Measurements from ENCODE around the gene DOK7. TPM values are rescaled to one million over a fixed set of nuclear protein-coding genes. Genes with fewer than 3 reads are reported as not detected.

The DOK7 gene
- polyA plus RNA-seq, 4 donors = 0.28 to 7.5 (median 0.81) TPM; not detected in 1

DNA sequence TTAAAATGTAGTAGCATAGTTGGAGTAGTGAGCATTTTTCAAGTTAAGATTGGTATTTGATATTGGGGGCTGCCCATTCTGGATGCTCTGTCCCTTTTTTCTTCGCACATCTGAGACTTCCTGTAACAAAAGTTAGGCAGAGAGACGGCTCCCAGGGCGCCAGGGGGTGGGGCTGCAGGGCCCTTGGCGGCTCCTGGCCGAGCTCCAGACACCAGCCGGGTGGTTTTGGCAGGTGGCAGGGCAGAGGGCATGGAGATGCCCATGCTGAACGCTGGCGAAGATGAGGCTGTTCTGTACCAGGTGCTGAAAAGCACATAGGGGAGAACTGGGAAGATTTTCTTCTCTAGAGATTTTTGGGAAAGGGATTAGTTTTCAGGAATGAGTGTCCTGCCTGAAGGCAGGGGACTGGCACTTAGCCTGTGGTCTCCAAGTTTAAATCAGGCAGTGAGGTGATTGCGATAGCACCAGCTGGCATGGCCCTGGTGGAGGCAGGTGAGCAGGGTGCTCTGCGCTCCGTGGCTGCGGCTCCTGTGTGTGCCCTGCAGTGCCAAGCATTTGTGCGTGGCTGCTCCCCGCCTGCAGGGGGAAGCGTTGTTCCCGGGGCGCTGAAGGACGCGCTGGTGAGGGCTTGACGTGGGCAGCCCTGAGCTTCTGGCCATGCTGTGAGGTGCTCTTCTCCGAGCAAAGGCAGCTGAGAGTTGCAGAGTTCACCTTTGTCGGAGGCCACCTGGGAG, 44.9 kb upstream of the DOK7 start:
- 77 to 82% (median 78%) methylated on average over 22 of the region's 22 CpGs for WGBS, 3 donors
- no peak for FAIRE-seq
- DNase-seq = no peak
- Histone ChIP-seq H3K9me3 (ENCODE audit: control insufficient read depth in 2 of 2, insufficient read depth in 1 of 2, low read depth in 1 of 2, low read length in 1 of 2) (no peaks in the 10 kb centered on the region), H3K27ac (ENCODE audit: low read depth in 1 of 3, low read length in 2 of 3) (no peak overlapping the region), H3K36me3 (ENCODE audit: control insufficient read depth in 3 of 3, insufficient read depth in 2 of 3, low read depth in 1 of 3, low read length in 3 of 3) (peaks cover 0 to 82% (median 7%) of the 10 kb centered on the region in 3 donors), H3K4me3 (ENCODE audit: low read depth in 1 of 3, low read length in 3 of 3) (no peak overlapping the region), H3K27me3 (ENCODE audit: control insufficient read depth in 3 of 3, insufficient read depth in 3 of 3, low read length in 3 of 3) (no peaks in the 10 kb centered on the region), H3K4me1 (ENCODE audit: control insufficient read depth in 3 of 3, insufficient read depth in 2 of 3, low read depth in 1 of 3, low read length in 2 of 3) (no peaks in the 10 kb centered on the region)

GRCh38 chr4:3419836-3420605, 43.1 kb upstream of the DOK7 start:
- Histone ChIP-seq H3K9me3 (ENCODE audit: control insufficient read depth in 2 of 2, insufficient read depth in 1 of 2, low read depth in 1 of 2, low read length in 1 of 2) (no peaks in the 10 kb centered on the region), H3K4me3 (ENCODE audit: low read depth in 1 of 3, low read length in 3 of 3) (no peak overlapping the region), H3K27ac (ENCODE audit: low read depth in 1 of 3, low read length in 2 of 3) (no peak overlapping the region), H3K36me3 (ENCODE audit: control insufficient read depth in 3 of 3, insufficient read depth in 2 of 3, low read depth in 1 of 3, low read length in 3 of 3) (peaks cover 0 to 91% (median 7%) of the 10 kb centered on the region in 3 donors), H3K4me1 (ENCODE audit: control insufficient read depth in 3 of 3, insufficient read depth in 2 of 3, low read depth in 1 of 3, low read length in 2 of 3) (no peaks in the 10 kb centered on the region), H3K27me3 (ENCODE audit: control insufficient read depth in 3 of 3, insufficient read depth in 3 of 3, low read length in 3 of 3) (no peaks in the 10 kb centered on the region)
- 83 to 90% (median 87%) methylated on average over 15 of the region's 15 CpGs for WGBS, 3 donors
- FAIRE-seq = no peak
- no peak for DNase-seq

- Histone ChIP-seq H3K4me3 (ENCODE audit: low read depth in 1 of 3, low read length in 3 of 3) (no peak overlapping the region), H3K9me3 (ENCODE audit: control insufficient read depth in 2 of 2, insufficient read depth in 1 of 2, low read depth in 1 of 2, low read length in 1 of 2) (no peaks in the 10 kb centered on the region), H3K36me3 (ENCODE audit: control insufficient read depth in 3 of 3, insufficient read depth in 2 of 3, low read depth in 1 of 3, low read length in 3 of 3) (peaks cover 0 to 90% (median 7%) of the 10 kb centered on the region in 3 donors), H3K4me1 (ENCODE audit: control insufficient read depth in 3 of 3, insufficient read depth in 2 of 3, low read depth in 1 of 3, low read length in 2 of 3) (no peaks in the 10 kb centered on the region), H3K27me3 (ENCODE audit: control insufficient read depth in 3 of 3, insufficient read depth in 3 of 3, low read length in 3 of 3) (no peaks in the 10 kb centered on the region), H3K27ac (ENCODE audit: low read depth in 1 of 3, low read length in 2 of 3) (no peak overlapping the region)
- WGBS, 3 donors = 86 to 88% (median 86%) methylated on average over 12 of the region's 12 CpGs
- no peak for DNase-seq
- no peak for FAIRE-seq
These were observed 42.5 kb upstream of the DOK7 start for GRCh38 chr4:3420606-3420955.

- H3K27me3 ChIP-seq (ENCODE audit: control insufficient read depth in 3 of 3, insufficient read depth in 3 of 3, low read length in 3 of 3) = no peaks in the 10 kb centered on the region
- WGBS, 3 donors = 89 to 94% (median 91%) methylated on average over 10 of the region's 10 CpGs
- no peak overlapping the region for H3K27ac ChIP-seq (ENCODE audit: low read depth in 1 of 3, low read length in 2 of 3)
- H3K4me3 ChIP-seq (ENCODE audit: low read depth in 1 of 3, low read length in 3 of 3) = no peak overlapping the region
- no peaks in the 10 kb centered on the region for H3K4me1 ChIP-seq (ENCODE audit: control insufficient read depth in 3 of 3, insufficient read depth in 2 of 3, low read depth in 1 of 3, low read length in 2 of 3)
- no peak for DNase-seq
- H3K36me3 ChIP-seq (ENCODE audit: control insufficient read depth in 3 of 3, insufficient read depth in 2 of 3, low read depth in 1 of 3, low read length in 3 of 3) = peaks cover 0 to 86% (median 7%) of the 10 kb centered on the region in 3 donors
- H3K9me3 ChIP-seq (ENCODE audit: control insufficient read depth in 2 of 2, insufficient read depth in 1 of 2, low read depth in 1 of 2, low read length in 1 of 2) = no peaks in the 10 kb centered on the region
- no peak for FAIRE-seq
These were observed 42.1 kb upstream of the DOK7 start for GRCh38 chr4:3420956-3421355.

DNA sequence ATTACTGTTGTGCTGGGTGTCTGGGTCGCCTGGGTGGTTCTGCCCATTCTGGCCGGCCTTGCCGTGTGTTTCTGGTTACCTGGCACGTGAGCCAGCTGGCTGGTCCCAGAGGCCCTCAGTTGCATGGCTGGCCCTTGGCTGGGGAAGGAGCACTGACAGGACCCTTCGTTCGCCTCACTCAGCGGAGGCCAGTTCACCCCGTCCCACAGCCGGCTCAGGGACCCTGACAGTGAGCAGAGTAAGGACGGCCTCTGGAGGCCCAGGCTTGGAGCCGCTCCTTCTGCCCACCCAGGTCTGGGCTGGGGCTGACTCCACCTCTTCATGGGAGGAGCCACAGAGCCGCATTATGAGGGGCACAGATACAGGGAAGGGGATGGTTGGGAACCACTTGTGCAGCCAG, 41.6 kb upstream of the DOK7 start:
- Histone ChIP-seq H3K36me3 (ENCODE audit: control insufficient read depth in 3 of 3, insufficient read depth in 2 of 3, low read depth in 1 of 3, low read length in 3 of 3) (peaks cover 0 to 84% (median 7%) of the 10 kb centered on the region in 3 donors), H3K9me3 (ENCODE audit: control insufficient read depth in 2 of 2, insufficient read depth in 1 of 2, low read depth in 1 of 2, low read length in 1 of 2) (no peaks in the 10 kb centered on the region), H3K4me3 (ENCODE audit: low read depth in 1 of 3, low read length in 3 of 3) (no peak overlapping the region), H3K4me1 (ENCODE audit: control insufficient read depth in 3 of 3, insufficient read depth in 2 of 3, low read depth in 1 of 3, low read length in 2 of 3) (no peaks in the 10 kb centered on the region), H3K27me3 (ENCODE audit: control insufficient read depth in 3 of 3, insufficient read depth in 3 of 3, low read length in 3 of 3) (no peaks in the 10 kb centered on the region), H3K27ac (ENCODE audit: low read depth in 1 of 3, low read length in 2 of 3) (no peak overlapping the region)
- FAIRE-seq (no peak), DNase-seq (no peak)
- WGBS, 3 donors = 82 to 91% (median 85%) methylated on average over 12 of the region's 12 CpGs

DNA sequence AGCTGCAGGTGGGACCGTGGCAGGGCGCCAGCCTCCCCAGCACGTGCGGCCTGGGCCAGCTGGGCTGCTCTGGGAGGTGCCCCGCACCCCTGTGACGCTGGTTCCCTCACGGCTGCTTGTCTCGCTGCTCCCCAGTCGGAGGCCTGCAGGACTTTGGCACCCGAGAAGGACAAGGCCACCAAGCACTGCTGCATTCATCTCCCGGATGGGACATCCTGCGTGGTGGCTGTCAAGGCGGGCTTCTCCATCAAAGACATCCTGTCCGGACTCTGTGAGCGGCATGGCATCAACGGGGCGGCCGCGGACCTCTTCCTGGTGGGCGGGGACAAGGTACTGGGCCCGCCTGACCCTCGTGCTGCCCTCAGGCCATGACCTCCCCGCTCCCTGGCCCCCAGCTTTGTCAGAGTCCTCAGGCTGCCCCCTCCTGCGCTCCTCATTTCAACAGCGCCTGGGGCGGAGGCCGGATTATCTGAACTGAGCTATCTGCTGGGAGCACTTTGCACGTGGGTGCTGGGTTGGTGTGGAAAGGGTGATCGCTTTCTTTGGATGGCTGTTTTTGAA, 40.8 kb upstream of the DOK7 start:
- H3K27ac ChIP-seq (ENCODE audit: low read depth in 1 of 3, low read length in 2 of 3) = no peak overlapping the region
- DNase-seq (no peak), FAIRE-seq (no peak)
- H3K27me3 ChIP-seq (ENCODE audit: control insufficient read depth in 3 of 3, insufficient read depth in 3 of 3, low read length in 3 of 3) = no peaks in the 10 kb centered on the region
- WGBS, 3 donors = 86 to 90% (median 89%) methylated on average over 29 of the region's 29 CpGs
- no peaks in the 10 kb centered on the region for H3K9me3 ChIP-seq (ENCODE audit: control insufficient read depth in 2 of 2, insufficient read depth in 1 of 2, low read depth in 1 of 2, low read length in 1 of 2)
- peaks cover 0 to 85% (median 6%) of the 10 kb centered on the region in 3 donors for H3K36me3 ChIP-seq (ENCODE audit: control insufficient read depth in 3 of 3, insufficient read depth in 2 of 3, low read depth in 1 of 3, low read length in 3 of 3)
- H3K4me1 ChIP-seq (ENCODE audit: control insufficient read depth in 3 of 3, insufficient read depth in 2 of 3, low read depth in 1 of 3, low read length in 2 of 3) = no peaks in the 10 kb centered on the region
- no peak overlapping the region for H3K4me3 ChIP-seq (ENCODE audit: low read depth in 1 of 3, low read length in 3 of 3)

DNA sequence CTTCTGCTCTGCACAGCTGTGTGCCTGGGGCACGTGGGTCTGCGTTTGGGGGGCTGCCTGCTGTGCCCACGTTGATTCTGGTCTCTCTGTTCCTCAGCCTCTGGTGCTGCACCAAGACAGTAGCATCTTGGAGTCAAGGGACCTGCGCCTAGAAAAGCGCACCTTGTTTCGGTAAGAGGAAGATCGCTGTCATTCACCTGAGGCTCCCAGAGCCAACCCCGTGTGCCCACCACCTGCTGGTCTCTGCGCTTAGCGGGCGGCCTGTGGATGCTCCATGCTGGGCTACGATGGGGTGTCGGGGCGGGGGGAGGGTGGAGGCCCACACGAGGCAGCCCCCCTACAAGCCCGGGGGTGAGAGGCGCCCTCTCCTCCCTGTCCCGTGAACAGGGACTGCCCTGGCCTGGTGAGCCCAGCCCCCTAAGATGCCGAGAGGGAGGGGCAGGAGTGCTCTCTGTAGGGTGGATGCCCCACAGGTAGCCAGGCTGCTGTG, 40.3 kb upstream of the DOK7 start:
- Histone ChIP-seq H3K27ac (ENCODE audit: low read depth in 1 of 3, low read length in 2 of 3) (no peak overlapping the region), H3K36me3 (ENCODE audit: control insufficient read depth in 3 of 3, insufficient read depth in 2 of 3, low read depth in 1 of 3, low read length in 3 of 3) (peaks cover 0 to 82% (median 4%) of the 10 kb centered on the region in 3 donors), H3K9me3 (ENCODE audit: control insufficient read depth in 2 of 2, insufficient read depth in 1 of 2, low read depth in 1 of 2, low read length in 1 of 2) (no peaks in the 10 kb centered on the region), H3K4me1 (ENCODE audit: control insufficient read depth in 3 of 3, insufficient read depth in 2 of 3, low read depth in 1 of 3, low read length in 2 of 3) (no peaks in the 10 kb centered on the region), H3K27me3 (ENCODE audit: control insufficient read depth in 3 of 3, insufficient read depth in 3 of 3, low read length in 3 of 3) (no peaks in the 10 kb centered on the region), H3K4me3 (ENCODE audit: low read depth in 1 of 3, low read length in 3 of 3) (no peak overlapping the region)
- FAIRE-seq (no peak), DNase-seq (no peak)
- WGBS, 3 donors = 91 to 94% (median 93%) methylated on average over 19 of the region's 19 CpGs

DNA sequence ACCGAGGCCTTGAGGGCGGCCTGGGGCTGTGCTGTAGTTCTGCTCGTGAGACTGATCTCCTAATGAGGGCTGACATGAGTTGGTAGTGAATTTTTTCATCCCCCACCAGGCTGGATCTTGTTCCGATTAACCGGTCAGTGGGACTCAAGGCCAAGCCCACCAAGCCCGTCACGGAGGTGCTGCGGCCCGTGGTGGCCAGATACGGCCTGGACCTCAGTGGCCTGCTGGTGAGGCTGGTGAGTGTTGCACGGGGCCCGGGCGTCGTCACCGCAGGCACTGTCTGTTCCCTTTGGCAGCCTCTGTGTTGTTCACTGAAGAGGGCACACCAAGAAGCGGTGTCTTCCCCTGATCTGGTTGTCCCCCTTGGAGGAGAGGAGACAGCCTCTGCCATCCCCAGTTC, 39.7 kb upstream of the DOK7 start:
- no peak overlapping the region for H3K4me3 ChIP-seq (ENCODE audit: low read depth in 1 of 3, low read length in 3 of 3)
- no peaks in the 10 kb centered on the region for H3K9me3 ChIP-seq (ENCODE audit: control insufficient read depth in 2 of 2, insufficient read depth in 1 of 2, low read depth in 1 of 2, low read length in 1 of 2)
- FAIRE-seq (no peak), DNase-seq (no peak)
- no peaks in the 10 kb centered on the region for H3K27me3 ChIP-seq (ENCODE audit: control insufficient read depth in 3 of 3, insufficient read depth in 3 of 3, low read length in 3 of 3)
- no peak overlapping the region for H3K27ac ChIP-seq (ENCODE audit: low read depth in 1 of 3, low read length in 2 of 3)
- 94 to 95% (median 95%) methylated on average over 16 of the region's 16 CpGs for WGBS, 3 donors
- peaks cover 0 to 79% (median 4%) of the 10 kb centered on the region in 3 donors for H3K36me3 ChIP-seq (ENCODE audit: control insufficient read depth in 3 of 3, insufficient read depth in 2 of 3, low read depth in 1 of 3, low read length in 3 of 3)
- no peaks in the 10 kb centered on the region for H3K4me1 ChIP-seq (ENCODE audit: control insufficient read depth in 3 of 3, insufficient read depth in 2 of 3, low read depth in 1 of 3, low read length in 2 of 3)

Data from small intestine (tissue), 7 donors.